Mesenchymal stem cell (in vitro differentiated cells and primary cell): ENCODE data around the gene CHAC1.

ENCODE experiments used
- DNase-seq: peaks from one replicate; pipeline ENCODE4 v3.0.0-alpha.2; 2013
- H2AFZ ChIP-seq: one replicate; pipeline ENCODE4 v1.6.1; 2013; ENCODE audit warnings: low read depth, mild to moderate bottlenecking, control low read depth, inconsistent platforms, low read length, moderate library complexity
- H2AK5ac ChIP-seq: 2 replicates; pipeline ENCODE4 v1.6.1; 2013; ENCODE audit warnings: low read length, moderate library complexity, mild to moderate bottlenecking, inconsistent platforms; ENCODE audit not compliant: severe bottlenecking
- H2BK120ac ChIP-seq: one replicate; pipeline ENCODE4 v1.6.1; 2013; ENCODE audit warnings: low read depth, mild to moderate bottlenecking, inconsistent platforms, low read length, moderate library complexity
- H2BK12ac ChIP-seq, 2 experiments: one replicate each; pipeline ENCODE4 v1.6.1; 2013; ENCODE audit warnings: inconsistent platforms in 2 of 2, low read length in 2 of 2, mild to moderate bottlenecking in 2 of 2, moderate library complexity in 2 of 2, control low read depth in 1 of 2
- H2BK15ac ChIP-seq: one replicate; pipeline ENCODE4 v1.6.1; 2013; ENCODE audit warnings: mild to moderate bottlenecking, low read depth, inconsistent platforms; ENCODE audit not compliant: poor library complexity, severe bottlenecking
- H2BK5ac ChIP-seq: 2 replicates; pipeline ENCODE4 v1.6.1; 2013; ENCODE audit warnings: low read depth, mild to moderate bottlenecking, low read length, control low read depth, inconsistent platforms; ENCODE audit not compliant: poor library complexity, severe bottlenecking
- H3K14ac ChIP-seq, 2 experiments: one replicate each; pipeline ENCODE4 v1.6.1; 2013; ENCODE audit warnings: inconsistent platforms in 2 of 2, low read length in 2 of 2, control low read depth in 1 of 2, mild to moderate bottlenecking in 1 of 2, moderate library complexity in 1 of 2
- H3K18ac ChIP-seq, 2 experiments: one replicate each; pipeline ENCODE4 v1.6.1; 2013; ENCODE audit warnings: inconsistent platforms in 2 of 2, low read length in 2 of 2, control low read depth in 1 of 2, low read depth in 1 of 2, mild to moderate bottlenecking in 1 of 2
- H3K23ac ChIP-seq, 2 experiments: one replicate each; pipeline ENCODE4 v1.6.1; 2013; ENCODE audit warnings: inconsistent platforms in 2 of 2, low read length in 2 of 2, mild to moderate bottlenecking in 2 of 2, moderate library complexity in 2 of 2, control low read depth in 1 of 2
- H3K27ac ChIP-seq: 2 replicates; pipeline ENCODE4 v1.5.1; 2013; ENCODE audit warnings: mild to moderate bottlenecking, moderate library complexity, low read length, control low read depth, inconsistent platforms; ENCODE audit not compliant: poor library complexity, severe bottlenecking
- H3K27me3 ChIP-seq, 2 experiments: 2 replicates each; pipeline versions ENCODE4 v1.6.1 to v1.7.0; 2013; ENCODE audit warnings: low read length in 2 of 2, mild to moderate bottlenecking in 2 of 2, moderate library complexity in 2 of 2, control low read depth in 1 of 2, inconsistent platforms in 1 of 2; ENCODE audit not compliant: control insufficient read depth in 1 of 2, insufficient read depth in 1 of 2
- H3K36me3 ChIP-seq, 2 experiments: 2 replicates each; pipeline versions ENCODE4 v1.6.1 to v1.7.0; 2013; ENCODE audit warnings: low read length in 2 of 2, control low read depth in 1 of 2, inconsistent platforms in 1 of 2, low read depth in 1 of 2, mild to moderate bottlenecking in 1 of 2; ENCODE audit not compliant: insufficient read depth in 2 of 2, control insufficient read depth in 1 of 2
- H3K4ac ChIP-seq, 2 experiments: one replicate each; pipeline ENCODE4 v1.6.1; 2013; ENCODE audit warnings: inconsistent platforms in 2 of 2, low read length in 2 of 2, mild to moderate bottlenecking in 2 of 2, moderate library complexity in 2 of 2, control low read depth in 1 of 2, low read depth in 1 of 2
- H3K4me1 ChIP-seq: 2 replicates; pipeline ENCODE4 v1.6.1; 2013; ENCODE audit warnings: low read depth, low read length, control low read depth; ENCODE audit not compliant: control insufficient read depth, insufficient read depth
- H3K4me2 ChIP-seq: 2 replicates; pipeline ENCODE4 v1.6.1; 2013; ENCODE audit warnings: low read length, mild to moderate bottlenecking, inconsistent platforms; ENCODE audit not compliant: poor library complexity, severe bottlenecking
- H3K4me3 ChIP-seq, 2 experiments: 2 replicates each; pipeline versions ENCODE4 v1.5.1 to v1.7.0; 2013; ENCODE audit warnings: low read length in 2 of 2, mild to moderate bottlenecking in 2 of 2, control low read depth in 1 of 2, low read depth in 1 of 2; ENCODE audit not compliant: insufficient read depth in 1 of 2
- H3K79me1 ChIP-seq: replicated peaks from 2 replicates; pipeline ENCODE4 v1.6.1; 2013; ENCODE audit warnings: mild to moderate bottlenecking, control low read depth, low read length, inconsistent platforms; ENCODE audit not compliant: poor library complexity, severe bottlenecking
- H3K9ac ChIP-seq: 2 replicates; pipeline ENCODE4 v1.7.0; 2013; ENCODE audit warnings: mild to moderate bottlenecking, low read length, moderate library complexity
- H3K9me3 ChIP-seq: 2 replicates; pipeline ENCODE4 v1.7.0; 2013; ENCODE audit warnings: mild to moderate bottlenecking, low read length; ENCODE audit not compliant: control insufficient read depth
- H4K8ac ChIP-seq: one replicate; pipeline ENCODE4 v1.6.1; 2013; ENCODE audit warnings: inconsistent platforms, mild to moderate bottlenecking, low read length, moderate library complexity
- H4K91ac ChIP-seq: one replicate; pipeline ENCODE4 v1.6.1; 2013; ENCODE audit warnings: mild to moderate bottlenecking, low read length, inconsistent platforms
- WGBS: methylation state at CpG from one replicate; pipeline ENCODE4 v1.1.7; 2013; ENCODE audit warnings: mixed read lengths; 5-methylcytosine and 5-hydroxymethylcytosine counted together

The CHAC1 gene

GRCh38 chr15:40949756-40950207 lies 3.5 kb upstream of the CHAC1 start:
- Histone ChIP-seq H3K79me1 (peaks cover 3% of the 10 kb centered on the region), H3K4ac (no peak overlapping the region), H2AK5ac (no peak overlapping the region), H3K36me3 (no peaks in the 10 kb centered on the region), H2BK12ac (peak overlapping the region in 1 of 2 experiments; percentile 38), H3K9ac (no peak overlapping the region), H2BK5ac (no peak overlapping the region), H3K27me3 (peaks cover 5 to 14% of the 10 kb centered on the region in 2 experiments), H2BK15ac (peak overlapping the region; percentile 4), H3K4me1 (peaks cover 15% of the 10 kb centered on the region), H3K18ac (no peak overlapping the region), H4K91ac (no peak overlapping the region), H3K27ac (no peak overlapping the region), H3K4me2 (no peak overlapping the region), H3K23ac (peak overlapping the region in 1 of 2 experiments; percentile 18), H2BK120ac (no peak overlapping the region), H3K14ac (no peak overlapping the region), H2AFZ (no peak overlapping the region), H3K4me3 (no peak overlapping the region), H4K8ac (no peak overlapping the region), H3K9me3 (no peaks in the 10 kb centered on the region)
- 75% methylated on average over 6 of the region's 7 CpGs for WGBS
- no peak for DNase-seq

GRCh38 chr15:40951764-40952163 lies 1.5 kb upstream of the CHAC1 start:
- Histone ChIP-seq H2BK12ac (no peak overlapping the region), H2AFZ (no peak overlapping the region), H3K4me3 (no peak overlapping the region), H3K36me3 (peaks cover 0 to 13% of the 10 kb centered on the region in 2 experiments), H2AK5ac (no peak overlapping the region), H3K27ac (no peak overlapping the region), H3K79me1 (peaks cover 8% of the 10 kb centered on the region), H3K4me1 (peaks cover 31% of the 10 kb centered on the region), H3K4me2 (no peak overlapping the region), H3K18ac (no peak overlapping the region), H3K27me3 (peaks cover 5 to 12% of the 10 kb centered on the region in 2 experiments), H3K9ac (no peak overlapping the region), H4K91ac (no peak overlapping the region), H2BK5ac (no peak overlapping the region), H3K14ac (no peak overlapping the region), H3K9me3 (no peaks in the 10 kb centered on the region), H2BK15ac (no peak overlapping the region), H2BK120ac (no peak overlapping the region), H3K23ac (no peak overlapping the region), H3K4ac (no peak overlapping the region), H4K8ac (no peak overlapping the region)
- WGBS = 81% methylated on average over 2 of the region's 4 CpGs
- no peak for DNase-seq

DNA sequence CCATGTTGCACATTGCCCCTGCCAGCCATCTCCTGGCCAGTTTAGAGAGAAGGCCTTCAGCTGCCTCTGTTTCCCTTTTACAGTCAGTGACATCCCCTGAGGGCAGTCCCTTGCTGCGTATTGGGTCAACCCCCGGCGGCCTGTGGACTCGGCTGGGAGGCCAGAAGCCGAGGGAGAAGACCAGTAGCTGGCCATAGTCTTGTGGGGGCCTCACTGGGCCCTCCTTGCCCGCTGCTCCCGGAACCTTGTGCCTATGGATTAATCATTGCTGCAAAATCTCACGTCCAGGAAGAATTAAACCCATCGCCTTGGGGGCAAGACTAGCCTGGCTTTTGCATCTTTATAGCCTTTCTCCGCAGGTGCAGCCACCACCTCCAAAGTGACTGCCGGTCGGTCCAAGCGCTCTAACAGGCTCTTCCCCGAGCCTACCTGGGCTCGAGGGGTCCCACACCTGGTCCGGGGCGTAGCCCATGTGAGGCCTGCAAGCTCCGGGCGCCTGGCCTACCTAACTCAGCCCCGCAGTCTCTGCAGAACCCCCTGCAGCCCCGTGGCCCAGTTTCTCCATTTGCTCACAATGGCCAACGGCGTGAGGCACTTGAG lies 870 bp upstream of the CHAC1 start:
- peak overlapping the region; percentile 89 for H3K9ac ChIP-seq
- peak overlapping the region; percentile 47 to 81 for H3K18ac ChIP-seq
- peak overlapping the region; percentile 93 for H4K8ac ChIP-seq
- H3K23ac ChIP-seq = no peak overlapping the region
- H3K4ac ChIP-seq = peak overlapping the region; percentile 29 to 86
- no peak overlapping the region for H2AK5ac ChIP-seq
- peak overlapping the region; percentile 90 for H4K91ac ChIP-seq
- H3K4me2 ChIP-seq = peak overlapping the region; percentile 53
- no peak for DNase-seq
- H3K36me3 ChIP-seq = peaks cover 0 to 17% of the 10 kb centered on the region in 2 experiments
- peaks cover 5 to 12% of the 10 kb centered on the region in 2 experiments for H3K27me3 ChIP-seq
- WGBS = 43% methylated on average over 23 of the region's 23 CpGs
- peak overlapping the region; percentile 43 for H2AFZ ChIP-seq
- H3K14ac ChIP-seq = peak overlapping the region in 1 of 2 experiments; percentile 37
- peak overlapping the region; percentile 68 to 90 for H3K4me3 ChIP-seq
- H3K27ac ChIP-seq = peak overlapping the region; percentile 47
- peaks cover 8% of the 10 kb centered on the region for H3K79me1 ChIP-seq
- H3K4me1 ChIP-seq = peaks cover 34% of the 10 kb centered on the region
- H2BK15ac ChIP-seq = peak overlapping the region; percentile 50
- no peaks in the 10 kb centered on the region for H3K9me3 ChIP-seq
- H2BK12ac ChIP-seq = peak overlapping the region in 1 of 2 experiments; percentile 40
- H2BK5ac ChIP-seq = no peak overlapping the region
- H2BK120ac ChIP-seq = peak overlapping the region; percentile 94

GRCh38 chr15:40953713-40954074 lies 423 bp downstream of the CHAC1 start:
- Histone ChIP-seq H3K4me2 (peak overlapping the region; percentile 95), H3K9me3 (no peaks in the 10 kb centered on the region), H4K91ac (peak overlapping the region; percentile 64), H3K27me3 (peaks cover 5 to 12% of the 10 kb centered on the region in 2 experiments), H2BK15ac (no peak overlapping the region), H3K36me3 (peaks cover 0 to 22% of the 10 kb centered on the region in 2 experiments), H3K27ac (no peak overlapping the region), H4K8ac (peak overlapping the region; percentile 19), H3K23ac (peak overlapping the region in 1 of 2 experiments; percentile 53), H3K9ac (peak overlapping the region; percentile 89), H2BK5ac (no peak overlapping the region), H3K18ac (peak overlapping the region; percentile 85), H2AK5ac (no peak overlapping the region), H3K4me1 (peaks cover 36% of the 10 kb centered on the region), H3K4me3 (peak overlapping the region; percentile 79 to 90), H3K14ac (peak overlapping the region in 1 of 2 experiments; percentile 45), H3K4ac (peak overlapping the region; percentile 19 to 73), H2BK12ac (peak overlapping the region in 1 of 2 experiments; percentile 87), H3K79me1 (peaks cover 8% of the 10 kb centered on the region), H2BK120ac (no peak overlapping the region), H2AFZ (peak overlapping the region; percentile 94)
- peak; percentile 28 for DNase-seq
- 6% methylated on average over 17 of the region's 17 CpGs for WGBS
